Islet precursor cell (in vitro differentiated cells): ENCODE measurements around the gene TRIP10.
A peak's percentile ranks its signal among the peaks of the same experiment; 100 is the strongest.
"Not testable (repeated sequence)": the region's sequence is repeated elsewhere in the genome, so short reads cannot be mapped to it uniquely, and the experiment has no call there.

ENCODE experiments used
- DNase-seq: peaks from one replicate; pipeline ENCODE4 v3.0.0-alpha.2; 2018

TRIP10 gene

DNA sequence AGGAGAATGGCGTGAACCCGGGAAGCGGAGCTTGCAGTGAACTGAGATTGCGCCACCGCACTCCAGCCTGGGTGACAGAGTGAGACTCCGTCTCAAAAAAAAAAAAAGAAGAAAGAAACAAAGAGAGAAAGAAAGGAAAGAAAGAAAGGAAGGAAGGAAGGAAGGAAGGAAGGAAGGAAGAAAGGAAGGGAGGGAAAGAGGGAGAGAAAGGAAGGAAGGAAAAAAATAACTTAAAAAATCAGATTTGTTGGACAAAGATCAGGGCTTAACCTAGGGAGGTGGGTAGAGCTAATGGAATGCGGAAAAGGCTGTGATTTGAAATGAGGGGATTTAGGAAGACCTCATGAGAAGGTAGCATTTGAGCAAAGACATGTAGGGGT lies 32.2 kb downstream of the TRIP10 start:
- not testable (repeated sequence) for DNase-seq

DNA sequence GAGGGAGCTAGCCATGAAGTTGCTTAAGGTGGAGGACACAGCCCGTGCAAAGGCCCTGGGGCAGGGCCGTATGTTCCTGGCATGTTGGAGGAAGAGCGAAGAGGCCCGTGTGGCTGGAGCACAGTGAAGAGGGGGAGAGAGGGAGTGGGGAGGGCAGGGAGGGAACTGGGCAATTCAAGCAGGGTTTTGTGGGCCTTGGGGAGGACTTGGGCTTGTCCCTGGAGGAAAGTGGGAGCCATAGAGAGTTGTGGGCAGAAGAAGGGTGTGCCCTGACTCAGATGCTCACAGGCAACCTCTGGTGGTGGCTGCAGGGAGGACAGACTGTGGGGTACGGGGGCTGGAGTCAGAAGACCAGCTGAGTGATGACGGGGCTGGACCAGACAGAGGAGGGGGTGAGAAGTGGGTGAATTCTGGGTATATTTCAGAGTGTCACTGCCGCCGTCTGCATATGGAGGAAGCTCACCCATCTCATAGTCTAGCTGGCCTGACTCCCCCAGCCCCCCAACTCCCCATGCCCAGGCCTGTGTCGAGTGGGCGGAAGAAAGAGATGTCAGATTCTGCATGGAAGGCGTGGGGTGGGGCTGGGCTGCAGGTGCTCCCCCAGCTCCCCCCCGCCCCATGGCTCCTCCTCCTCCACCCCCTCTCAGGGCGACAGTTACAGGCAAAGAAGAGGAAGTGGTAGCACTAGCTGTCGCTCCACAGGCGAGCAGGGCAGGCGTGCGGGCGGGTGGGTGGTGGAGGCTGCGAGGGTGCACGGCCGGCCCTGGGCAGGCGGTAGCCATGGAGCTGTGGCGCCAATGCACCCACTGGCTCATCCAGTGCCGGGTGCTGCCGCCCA lies 32.8 kb downstream of the TRIP10 start, which contains the start of gene VAV1:
VAV1 (plus strand) TSS at position 681 of the 838 bp plus-strand sequence; CDS start at position 781, 100 bp downstream.
- DNase-seq = no peak

DNA sequence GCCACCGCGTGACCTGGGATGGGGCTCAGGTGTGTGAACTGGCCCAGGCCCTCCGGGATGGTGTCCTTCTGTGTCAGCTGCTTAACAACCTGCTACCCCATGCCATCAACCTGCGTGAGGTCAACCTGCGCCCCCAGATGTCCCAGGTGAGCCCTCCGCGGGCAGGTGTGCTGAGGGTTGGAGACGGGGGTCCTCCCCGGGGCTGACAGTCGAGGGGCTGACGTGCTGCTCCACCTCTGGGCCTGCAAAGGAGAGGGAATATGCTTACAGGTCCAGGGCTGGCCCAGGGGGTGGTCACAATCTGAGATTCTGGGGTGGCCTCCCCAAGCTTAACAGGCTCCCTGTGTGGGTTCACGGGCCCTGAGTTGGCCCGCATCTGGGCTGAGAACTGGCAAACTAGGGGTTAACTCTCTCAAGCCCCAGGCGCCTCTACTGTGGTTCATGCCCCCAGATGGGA lies 33.4 kb downstream of the TRIP10 start:
- DNase-seq = no peak

- DNase-seq = no peak
Measured at GRCh38 chr19:6773323-6773931, 33.9 kb downstream of the TRIP10 start.

GRCh38 chr19:6774821-6775707 lies 35.6 kb downstream of the TRIP10 start:
- no peak for DNase-seq

DNA sequence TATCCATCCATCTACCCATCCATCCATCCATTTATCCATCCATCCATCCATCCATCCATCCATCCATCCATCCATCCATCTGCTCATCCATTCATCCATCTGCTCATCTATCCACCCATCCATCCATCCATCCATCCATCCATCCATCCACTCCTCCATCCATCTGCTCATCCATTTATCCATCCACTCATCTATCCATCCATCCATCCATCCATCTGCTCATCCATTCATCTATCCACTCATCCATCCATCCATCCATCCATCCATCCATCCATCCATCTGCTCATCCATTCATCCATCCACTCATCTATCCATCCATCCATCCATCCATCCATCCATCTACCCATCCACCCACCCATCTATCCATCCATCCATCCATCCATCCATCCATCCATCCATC lies 36.6 kb downstream of the TRIP10 start:
- DNase-seq = not testable (repeated sequence)

DNA sequence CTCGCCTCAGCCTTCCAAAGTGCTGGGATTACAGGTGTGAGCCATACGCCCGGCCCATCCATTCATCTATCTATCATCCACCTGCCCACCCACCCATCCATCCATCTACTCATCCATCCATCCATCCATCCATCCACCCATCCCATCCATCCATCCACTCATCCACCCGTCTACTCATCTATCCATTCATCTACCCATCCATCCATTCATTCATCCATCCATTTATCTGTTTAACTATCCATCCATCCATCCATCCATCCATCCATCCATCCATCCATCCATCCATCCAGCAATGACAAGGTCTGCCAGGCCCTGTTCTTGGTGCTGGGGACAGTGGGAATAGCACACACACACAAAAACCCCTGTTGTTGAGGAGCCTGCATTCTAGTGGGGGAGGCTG lies 37.5 kb downstream of the TRIP10 start:
- no peak for DNase-seq

DNA sequence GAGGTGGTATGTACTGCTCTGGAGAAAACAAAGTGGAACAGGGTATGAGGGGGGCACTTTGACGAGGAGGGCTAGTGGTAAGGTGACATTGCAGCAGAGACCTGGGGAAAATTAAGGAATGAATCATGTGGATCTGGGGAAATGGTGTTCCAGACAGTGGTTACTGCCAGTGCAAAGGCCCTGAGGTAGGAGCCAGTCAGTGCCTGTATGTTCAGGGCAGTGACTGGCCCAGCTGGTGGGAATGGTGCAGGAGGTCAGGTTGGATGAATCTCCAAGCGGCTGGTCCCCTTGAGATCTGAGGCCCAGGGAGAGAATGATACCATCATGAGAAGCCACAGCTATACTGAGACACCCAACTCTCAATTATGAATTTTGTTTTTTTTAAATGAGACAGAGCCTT lies 38.0 kb downstream of the TRIP10 start:
- no peak for DNase-seq

DNA sequence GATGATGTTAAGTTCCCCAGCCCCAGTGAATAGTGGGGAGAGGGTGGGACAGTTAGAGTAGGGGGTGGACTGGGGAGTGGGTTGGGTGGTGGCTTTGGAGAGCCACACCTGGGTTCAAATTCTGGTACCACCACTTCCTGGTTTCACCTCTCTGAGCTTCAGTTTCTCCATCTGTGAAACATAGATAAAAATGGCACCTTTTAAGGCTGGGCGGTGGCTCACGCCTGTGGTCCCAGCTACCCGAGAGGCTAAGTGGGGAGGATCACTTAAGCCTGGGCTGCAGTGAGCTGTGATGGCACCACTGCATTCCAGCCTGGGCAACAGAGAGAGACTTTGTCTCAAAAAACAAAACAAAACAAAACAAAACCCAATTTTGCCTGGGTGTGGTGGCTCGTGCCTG lies 38.9 kb downstream of the TRIP10 start:
- no peak for DNase-seq

DNA sequence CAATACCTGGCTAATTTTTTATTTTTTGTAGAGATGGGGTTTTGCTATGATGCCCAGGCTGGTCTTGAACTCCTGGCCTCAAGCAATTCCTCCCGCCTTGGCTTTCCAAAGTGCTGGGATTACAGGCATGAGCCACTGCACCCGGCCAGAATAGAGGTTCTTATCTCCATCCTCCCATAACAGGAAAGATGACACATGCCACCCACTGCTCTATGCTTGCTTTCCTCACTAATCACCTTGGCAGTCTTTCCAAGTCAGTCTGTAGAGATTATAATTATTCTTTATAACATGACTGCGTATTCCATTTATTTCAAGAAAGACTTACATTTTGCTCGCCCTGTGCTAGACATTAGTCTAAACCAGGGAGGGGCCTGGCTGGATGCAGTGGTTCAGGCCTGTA lies 39.7 kb downstream of the TRIP10 start:
- no peak for DNase-seq

GRCh38 chr19:6787393-6787792 lies 47.9 kb downstream of the TRIP10 start:
- no peak for DNase-seq

- DNase-seq = no peak
Measured at GRCh38 chr19:6788896-6789295, 49.4 kb downstream of the TRIP10 start.

DNA sequence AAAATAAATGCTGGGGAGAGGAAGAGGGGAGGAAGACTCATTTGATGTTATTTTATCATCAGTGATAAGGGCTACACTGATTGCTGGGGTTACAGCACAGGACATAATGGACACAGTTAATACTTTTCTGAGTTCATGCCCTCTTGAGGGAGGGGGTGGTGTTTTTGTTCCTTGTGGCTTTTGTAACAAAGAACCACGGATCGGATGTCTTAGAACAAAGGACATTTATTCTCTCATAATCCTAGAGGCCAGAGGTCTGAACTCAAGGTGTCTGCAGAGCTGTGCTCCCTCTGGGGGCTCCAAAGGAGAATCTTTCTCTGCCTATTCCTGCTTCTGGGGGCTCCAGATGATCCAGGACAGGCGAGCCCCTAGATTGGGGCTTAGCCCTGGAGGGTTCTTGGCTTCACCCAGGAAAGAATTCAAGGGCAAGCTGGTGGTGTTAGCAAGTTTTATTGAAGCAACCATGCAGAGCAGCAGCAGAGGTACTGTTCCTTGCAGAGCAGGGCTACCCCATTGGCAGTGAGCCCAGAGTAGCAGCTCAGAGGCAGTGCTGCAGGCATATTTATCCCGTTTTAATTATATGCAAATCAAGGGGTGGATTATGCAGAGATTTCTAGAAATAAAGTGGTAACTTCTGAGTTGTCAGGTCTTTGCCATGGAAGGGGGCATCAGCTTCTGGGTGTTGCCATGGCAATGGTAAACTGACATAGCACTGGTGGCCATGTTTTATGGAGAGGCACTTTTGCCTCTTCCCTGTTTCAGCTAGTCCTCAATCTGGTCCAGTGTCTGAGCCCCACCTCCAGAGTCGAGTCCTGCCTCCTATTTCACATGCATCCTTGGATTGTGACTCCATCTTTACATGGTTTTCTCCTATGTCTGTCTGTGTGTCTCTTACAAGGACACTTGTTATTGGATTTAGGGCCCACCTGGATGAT lies 51.0 kb downstream of the TRIP10 start:
- no peak for DNase-seq

DNA sequence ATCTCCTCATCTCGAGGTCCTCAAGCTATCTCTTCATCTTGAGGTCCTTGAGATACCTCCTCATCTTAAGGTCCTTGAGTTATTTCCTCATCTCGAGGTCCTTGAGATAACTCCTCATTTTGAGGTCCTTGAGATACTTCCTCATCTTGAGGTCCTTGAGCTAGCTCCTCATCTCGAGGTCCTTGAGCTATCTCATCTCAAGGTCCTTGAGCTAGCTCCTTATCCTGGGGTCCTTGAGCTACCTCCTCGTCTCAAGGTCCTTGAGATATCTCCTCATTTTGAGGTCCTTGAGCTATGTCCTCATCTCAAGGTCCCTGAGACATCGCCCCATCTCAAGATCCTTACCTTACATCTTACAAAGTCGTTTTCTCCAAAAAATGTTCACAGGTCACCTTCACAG lies 51.8 kb downstream of the TRIP10 start:
- DNase-seq = no peak

DNA sequence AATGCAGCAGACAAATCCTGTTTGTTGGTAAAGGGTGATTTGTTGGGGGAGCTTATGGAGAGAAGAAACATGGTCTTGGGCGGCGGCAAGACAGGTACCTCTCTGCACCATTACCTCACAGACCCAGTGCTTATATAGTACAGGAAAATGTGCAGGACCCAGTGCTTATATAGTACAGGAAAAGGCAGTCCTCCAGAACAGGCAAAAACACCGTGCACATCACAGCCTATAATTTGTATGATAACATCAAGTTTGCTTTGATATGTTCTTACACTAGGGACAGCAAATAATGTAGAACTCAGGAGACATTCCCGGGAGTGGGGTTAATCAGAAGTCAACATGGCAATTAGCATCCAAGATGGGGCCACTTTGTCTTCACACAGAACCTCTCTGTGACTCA lies 53.9 kb downstream of the TRIP10 start:
- DNase-seq = no peak

DNA sequence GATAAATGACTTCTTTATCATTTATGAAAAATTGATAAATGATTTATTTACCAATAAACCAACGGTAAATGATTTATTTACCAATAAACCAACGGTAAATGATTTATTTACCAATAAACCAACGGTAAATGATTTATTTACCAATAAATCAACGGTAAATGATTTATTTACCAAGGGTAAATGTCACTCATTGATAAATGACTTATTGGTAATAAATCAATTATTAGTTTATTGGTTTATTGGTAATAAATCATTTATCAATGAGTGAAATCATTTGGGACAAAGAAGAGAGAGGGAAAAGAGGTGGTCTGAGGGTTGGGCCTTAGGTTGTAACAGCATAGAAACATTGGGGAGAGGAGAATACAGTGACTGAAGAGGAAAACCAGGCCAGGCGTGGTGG lies 54.5 kb downstream of the TRIP10 start:
- DNase-seq = no peak

- no peak for DNase-seq
Measured at GRCh38 chr19:6794686-6795431, 55.4 kb downstream of the TRIP10 start.

DNA sequence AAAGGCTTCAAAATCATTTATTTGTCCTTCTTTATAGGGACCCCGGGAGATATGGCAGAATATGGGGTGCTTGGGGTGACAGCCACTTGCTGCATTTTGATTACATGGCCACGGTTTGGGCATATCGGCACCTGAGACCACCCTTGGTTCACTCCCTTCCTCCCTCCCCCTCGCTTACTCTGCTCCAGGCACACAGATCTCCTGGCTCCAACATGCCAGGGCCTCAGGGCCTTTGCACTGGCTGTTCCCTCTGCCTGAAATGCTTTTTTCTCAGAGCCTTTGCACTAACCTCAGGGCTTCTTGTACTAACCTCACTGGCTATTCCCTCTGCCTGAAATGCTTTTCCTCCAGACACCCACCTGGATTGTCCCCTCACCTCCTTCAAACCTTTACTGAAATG lies 56.8 kb downstream of the TRIP10 start:
- no peak for DNase-seq

- no peak for DNase-seq
Measured at GRCh38 chr19:6797646-6798045, 58.2 kb downstream of the TRIP10 start.

DNA sequence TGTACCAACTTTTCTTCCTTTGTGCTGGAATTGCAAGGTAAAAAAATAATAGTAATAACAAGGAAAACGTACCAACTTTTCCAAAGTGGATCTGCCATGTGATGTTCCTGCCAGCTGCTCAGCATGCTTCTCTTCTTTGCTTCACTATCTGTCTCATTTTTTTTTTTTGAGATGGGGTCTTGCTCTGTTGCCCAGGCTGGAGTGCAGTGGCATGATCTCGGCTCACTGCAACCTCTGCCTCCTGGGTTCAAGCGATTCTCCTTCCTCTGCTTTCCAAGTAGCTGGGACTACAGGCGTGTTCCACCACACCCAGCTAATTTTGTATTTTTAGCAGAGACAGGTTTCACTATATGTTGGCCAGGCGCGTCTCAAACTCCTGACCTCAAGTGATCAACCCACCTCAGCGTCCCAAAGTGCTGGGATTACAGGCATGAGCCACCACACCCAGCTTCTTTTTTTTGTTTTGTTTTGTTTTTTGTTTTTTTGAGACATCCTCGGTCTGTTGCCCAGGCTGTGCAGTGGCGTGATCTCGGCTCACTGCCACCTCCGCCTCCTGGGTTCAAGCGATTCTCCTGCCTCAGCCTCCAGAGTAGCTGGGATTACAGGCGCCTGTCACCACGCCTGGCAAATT lies 60.8 kb downstream of the TRIP10 start:
- not testable (repeated sequence) for DNase-seq

GRCh38 chr19:6800991-6801484 lies 61.6 kb downstream of the TRIP10 start:
- DNase-seq = peak; percentile 55
